HEK293 (cell line): ENCODE measurements around the gene LBX2.

ENCODE experiments used
- CTCF ChIP-seq: fragments of 450-650 bp; formaldehyde crosslinking; IDR thresholded peaks from 2 replicates; pipeline ENCODE4 v1.5.1; 2016; ENCODE audit warnings: missing biosample characterization, missing genetic modification characterization
- GLIS2 ChIP-seq: fragments of 450-650 bp; formaldehyde crosslinking; IDR thresholded peaks from 2 replicates; pipeline ENCODE4 v1.5.1; 2016; ENCODE audit warnings: missing biosample characterization, missing genetic modification characterization
- HOXC10 ChIP-seq: sonication (generic); formaldehyde crosslinking; IDR thresholded peaks from 2 replicates; pipeline ENCODE4 v1.8.1; 2023; ENCODE audit warnings: mild to moderate bottlenecking, missing genetic modification reagents
- KLF1 ChIP-seq: fragments of 450-650 bp; formaldehyde crosslinking; IDR thresholded peaks from 2 replicates; pipeline ENCODE4 v1.5.1; 2016; ENCODE audit warnings: missing biosample characterization, missing genetic modification characterization
- KLF8 ChIP-seq: fragments of 450-650 bp; formaldehyde crosslinking; IDR thresholded peaks from 2 replicates; pipeline ENCODE4 v1.5.1; 2016; ENCODE audit warnings: missing biosample characterization, missing genetic modification characterization
- MZF1 ChIP-seq: fragments of 450-650 bp; formaldehyde crosslinking; IDR thresholded peaks from 2 replicates; pipeline ENCODE4 v1.5.1; 2017; ENCODE audit warnings: missing biosample characterization, missing genetic modification characterization, borderline replicate concordance
- OVOL3 ChIP-seq: fragments of 450-650 bp; formaldehyde crosslinking; IDR thresholded peaks from 2 replicates; pipeline ENCODE4 v1.5.1; 2016; ENCODE audit warnings: missing biosample characterization, missing genetic modification characterization
- SALL2 ChIP-seq: fragments of 450-650 bp; formaldehyde crosslinking; IDR thresholded peaks from 2 replicates; pipeline ENCODE4 v1.5.0; 2017; ENCODE audit warnings: missing biosample characterization, mild to moderate bottlenecking, missing genetic modification characterization, borderline replicate concordance
- SCRT2 ChIP-seq: fragments of 450-650 bp; formaldehyde crosslinking; IDR thresholded peaks from 2 replicates; pipeline ENCODE4 v1.5.1; 2016; ENCODE audit warnings: missing biosample characterization, missing genetic modification characterization
- SP7 ChIP-seq: fragments of 450-650 bp; formaldehyde crosslinking; IDR thresholded peaks from 2 replicates; pipeline ENCODE4 v1.5.1; 2016; ENCODE audit warnings: missing biosample characterization, missing genetic modification characterization
- WT1 ChIP-seq: fragments of 450-650 bp; formaldehyde crosslinking; IDR thresholded peaks from 2 replicates; pipeline ENCODE4 v1.5.1; 2016; ENCODE audit warnings: missing biosample characterization, missing genetic modification characterization
- YY1 ChIP-seq: fragments of 450-650 bp; formaldehyde crosslinking; IDR thresholded peaks from 2 replicates; pipeline ENCODE4 v1.5.1; 2018; ENCODE audit warnings: missing biosample characterization, missing genetic modification characterization
- ZBTB17 ChIP-seq: fragments of 450-650 bp; formaldehyde crosslinking; IDR thresholded peaks from 2 replicates; pipeline ENCODE4 v1.5.1; 2016; ENCODE audit warnings: missing biosample characterization, missing genetic modification characterization
- ZNF121 ChIP-seq: fragments of 450-650 bp; formaldehyde crosslinking; IDR thresholded peaks from 2 replicates; pipeline ENCODE4 v1.5.1; 2016; ENCODE audit warnings: missing biosample characterization, missing genetic modification characterization
- ZNF146 ChIP-seq: fragments of 450-650 bp; formaldehyde crosslinking; IDR thresholded peaks from 2 replicates; pipeline ENCODE4 v1.5.1; 2016; ENCODE audit warnings: missing biosample characterization, missing genetic modification characterization
- ZNF184 ChIP-seq: fragments of 450-650 bp; IDR thresholded peaks from 2 replicates; pipeline ENCODE4 v1.5.1; 2018; ENCODE audit warnings: missing biosample characterization, mild to moderate bottlenecking, missing genetic modification characterization
- ZNF19 ChIP-seq: fragments of 450-650 bp; formaldehyde crosslinking; IDR thresholded peaks from 2 replicates; pipeline ENCODE4; 2016; ENCODE audit warnings: missing biosample characterization, missing genetic modification characterization, low read depth
- ZNF404 ChIP-seq: fragments of 450-650 bp; formaldehyde crosslinking; IDR thresholded peaks from 2 replicates; pipeline ENCODE4 v1.5.1; 2017; ENCODE audit warnings: missing biosample characterization, missing genetic modification characterization
- ZNF521 ChIP-seq: fragments of 450-650 bp; formaldehyde crosslinking; IDR thresholded peaks from 2 replicates; pipeline ENCODE4 v1.5.1; 2017; ENCODE audit warnings: missing biosample characterization, mild to moderate bottlenecking, missing genetic modification characterization
- ZNF585B ChIP-seq: fragments of 450-650 bp; formaldehyde crosslinking; IDR thresholded peaks from 2 replicates; pipeline ENCODE4 v1.5.1; 2016; ENCODE audit warnings: missing biosample characterization, missing genetic modification characterization
- ZNF596 ChIP-seq: fragments of 450-650 bp; IDR thresholded peaks from 2 replicates; pipeline ENCODE4 v1.5.0; 2018; ENCODE audit warnings: missing biosample characterization, mild to moderate bottlenecking, missing genetic modification characterization, moderate library complexity
- ZNF600 ChIP-seq: fragments of 450-650 bp; formaldehyde crosslinking; IDR thresholded peaks from 2 replicates; pipeline ENCODE4 v1.5.1; 2016; ENCODE audit warnings: missing biosample characterization, missing genetic modification characterization
- ZNF610 ChIP-seq: fragments of 450-650 bp; formaldehyde crosslinking; IDR thresholded peaks from 2 replicates; pipeline ENCODE4 v1.5.1; 2016; ENCODE audit warnings: missing biosample characterization, missing genetic modification characterization, borderline replicate concordance
- ZNF621 ChIP-seq: fragments of 450-650 bp; formaldehyde crosslinking; IDR thresholded peaks from 2 replicates; pipeline ENCODE4 v1.5.1; 2017; ENCODE audit warnings: missing biosample characterization, missing genetic modification characterization
- ZNF623 ChIP-seq: fragments of 450-650 bp; formaldehyde crosslinking; IDR thresholded peaks from 2 replicates; pipeline ENCODE4 v1.5.1; 2016; ENCODE audit warnings: missing biosample characterization, missing genetic modification characterization
- ZNF660 ChIP-seq: fragments of 450-650 bp; IDR thresholded peaks from 2 replicates; pipeline ENCODE4 v1.5.1; 2018; ENCODE audit warnings: missing biosample characterization, mild to moderate bottlenecking, missing genetic modification characterization
- ZNF677 ChIP-seq: fragments of 450-650 bp; IDR thresholded peaks from 2 replicates; pipeline ENCODE4 v1.5.0; 2018; ENCODE audit warnings: missing biosample characterization, mild to moderate bottlenecking, missing genetic modification characterization, moderate library complexity
- ZNF792 ChIP-seq: fragments of 450-650 bp; formaldehyde crosslinking; IDR thresholded peaks from 2 replicates; pipeline ENCODE4 v1.5.1; 2016; ENCODE audit warnings: missing biosample characterization, missing genetic modification characterization
- ZSCAN16 ChIP-seq: fragments of 450-650 bp; formaldehyde crosslinking; IDR thresholded peaks from 2 replicates; pipeline ENCODE4 v1.5.1; 2016; ENCODE audit warnings: missing biosample characterization, missing genetic modification characterization
- ZSCAN30 ChIP-seq: fragments of 450-650 bp; IDR thresholded peaks from 2 replicates; pipeline ENCODE4 v1.5.1; 2018; ENCODE audit warnings: missing biosample characterization, mild to moderate bottlenecking, missing genetic modification characterization, moderate library complexity
- TF ChIP-seq, protein P1 (sequence below): fragments of 450-650 bp; formaldehyde crosslinking; IDR thresholded peaks from 2 replicates; pipeline ENCODE4 v1.5.1; 2017; ENCODE audit warnings: missing biosample characterization, missing genetic modification characterization
- TF ChIP-seq, protein P2 (sequence below): fragments of 450-650 bp; formaldehyde crosslinking; IDR thresholded peaks from 2 replicates; pipeline ENCODE4 v1.5.1; 2016; ENCODE audit warnings: missing biosample characterization, missing genetic modification characterization
- TF ChIP-seq, protein P3 (sequence below): fragments of 450-650 bp; formaldehyde crosslinking; IDR thresholded peaks from 2 replicates; pipeline ENCODE4 v1.5.0; 2017; ENCODE audit warnings: missing biosample characterization, missing genetic modification characterization, borderline replicate concordance

Gene LBX2

GRCh38 chr2:74454654-74455511 lies 44.5 kb downstream of the LBX2 start, which contains the start of gene INO80B (continued):
- TF ChIP-seq ZNF146 (no peak), WT1 (tag by site-specific recombination) (peak; percentile 28; the same call in 1 of the 2 replicates), ZNF19 (tag by site-specific recombination) (no peak), ZNF660 (tag by site-specific recombination) (peak; percentile 97), ZBTB17 (peak; percentile 96), ZNF184 (tag by site-specific recombination) (0 out of 2 replicates have a peak, but pooled peaks have one; percentile 76), CTCF (tag by site-specific recombination) (0 out of 2 replicates have a peak, but pooled peaks have one; percentile 52), HOXC10 (CRISPR knock-in tag) (no peak), ZNF521 (tag by site-specific recombination) (no peak), GLIS2 (tag by site-specific recombination) (no peak), SCRT2 (tag by site-specific recombination) (peak; percentile 98), ZNF677 (no peak), ZNF596 (no peak), ZNF585B (tag by site-specific recombination) (no peak), KLF8 (tag by site-specific recombination) (peak; percentile 99), SP7 (tag by site-specific recombination) (peak; percentile 92), MZF1 (tag by site-specific recombination) (no peak), ZSCAN16 (no peak), YY1 (tag by site-specific recombination) (peak; percentile 99), ZNF600 (tag by site-specific recombination) (no peak), OVOL3 (tag by site-specific recombination) (no peak), ZSCAN30 (tag by site-specific recombination) (peak; percentile 41; the same call in 1 of the 2 replicates), SALL2 (tag by site-specific recombination) (no peak), ZNF621 (no peak), ZNF121 (no peak), KLF1 (tag by site-specific recombination) (peak; percentile 83), ZNF623 (tag by site-specific recombination) (no peak), ZNF610 (tag by site-specific recombination) (peak; percentile 65; the same call in 1 of the 2 replicates), ZNF792 (peak; percentile 82; the same call in 1 of the 2 replicates), ZNF404 (tag by site-specific recombination) (no peak)
- TF ChIP-seq, protein P1, sequence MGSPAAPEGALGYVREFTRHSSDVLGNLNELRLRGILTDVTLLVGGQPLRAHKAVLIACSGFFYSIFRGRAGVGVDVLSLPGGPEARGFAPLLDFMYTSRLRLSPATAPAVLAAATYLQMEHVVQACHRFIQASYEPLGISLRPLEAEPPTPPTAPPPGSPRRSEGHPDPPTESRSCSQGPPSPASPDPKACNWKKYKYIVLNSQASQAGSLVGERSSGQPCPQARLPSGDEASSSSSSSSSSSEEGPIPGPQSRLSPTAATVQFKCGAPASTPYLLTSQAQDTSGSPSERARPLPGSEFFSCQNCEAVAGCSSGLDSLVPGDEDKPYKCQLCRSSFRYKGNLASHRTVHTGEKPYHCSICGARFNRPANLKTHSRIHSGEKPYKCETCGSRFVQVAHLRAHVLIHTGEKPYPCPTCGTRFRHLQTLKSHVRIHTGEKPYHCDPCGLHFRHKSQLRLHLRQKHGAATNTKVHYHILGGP (tag by site-specific recombination), result no peak
- TF ChIP-seq, protein P2, sequence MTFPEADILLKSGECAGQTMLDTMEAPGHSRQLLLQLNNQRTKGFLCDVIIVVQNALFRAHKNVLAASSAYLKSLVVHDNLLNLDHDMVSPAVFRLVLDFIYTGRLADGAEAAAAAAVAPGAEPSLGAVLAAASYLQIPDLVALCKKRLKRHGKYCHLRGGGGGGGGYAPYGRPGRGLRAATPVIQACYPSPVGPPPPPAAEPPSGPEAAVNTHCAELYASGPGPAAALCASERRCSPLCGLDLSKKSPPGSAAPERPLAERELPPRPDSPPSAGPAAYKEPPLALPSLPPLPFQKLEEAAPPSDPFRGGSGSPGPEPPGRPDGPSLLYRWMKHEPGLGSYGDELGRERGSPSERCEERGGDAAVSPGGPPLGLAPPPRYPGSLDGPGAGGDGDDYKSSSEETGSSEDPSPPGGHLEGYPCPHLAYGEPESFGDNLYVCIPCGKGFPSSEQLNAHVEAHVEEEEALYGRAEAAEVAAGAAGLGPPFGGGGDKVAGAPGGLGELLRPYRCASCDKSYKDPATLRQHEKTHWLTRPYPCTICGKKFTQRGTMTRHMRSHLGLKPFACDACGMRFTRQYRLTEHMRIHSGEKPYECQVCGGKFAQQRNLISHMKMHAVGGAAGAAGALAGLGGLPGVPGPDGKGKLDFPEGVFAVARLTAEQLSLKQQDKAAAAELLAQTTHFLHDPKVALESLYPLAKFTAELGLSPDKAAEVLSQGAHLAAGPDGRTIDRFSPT (tag by site-specific recombination), result no peak
- TF ChIP-seq, protein P3, sequence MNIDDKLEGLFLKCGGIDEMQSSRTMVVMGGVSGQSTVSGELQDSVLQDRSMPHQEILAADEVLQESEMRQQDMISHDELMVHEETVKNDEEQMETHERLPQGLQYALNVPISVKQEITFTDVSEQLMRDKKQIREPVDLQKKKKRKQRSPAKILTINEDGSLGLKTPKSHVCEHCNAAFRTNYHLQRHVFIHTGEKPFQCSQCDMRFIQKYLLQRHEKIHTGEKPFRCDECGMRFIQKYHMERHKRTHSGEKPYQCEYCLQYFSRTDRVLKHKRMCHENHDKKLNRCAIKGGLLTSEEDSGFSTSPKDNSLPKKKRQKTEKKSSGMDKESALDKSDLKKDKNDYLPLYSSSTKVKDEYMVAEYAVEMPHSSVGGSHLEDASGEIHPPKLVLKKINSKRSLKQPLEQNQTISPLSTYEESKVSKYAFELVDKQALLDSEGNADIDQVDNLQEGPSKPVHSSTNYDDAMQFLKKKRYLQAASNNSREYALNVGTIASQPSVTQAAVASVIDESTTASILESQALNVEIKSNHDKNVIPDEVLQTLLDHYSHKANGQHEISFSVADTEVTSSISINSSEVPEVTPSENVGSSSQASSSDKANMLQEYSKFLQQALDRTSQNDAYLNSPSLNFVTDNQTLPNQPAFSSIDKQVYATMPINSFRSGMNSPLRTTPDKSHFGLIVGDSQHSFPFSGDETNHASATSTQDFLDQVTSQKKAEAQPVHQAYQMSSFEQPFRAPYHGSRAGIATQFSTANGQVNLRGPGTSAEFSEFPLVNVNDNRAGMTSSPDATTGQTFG (tag by site-specific recombination), result no peak
